ENCODE data around the gene TRIM56.
"Not testable (repeated sequence)": the region's sequence is repeated elsewhere in the genome, so short reads cannot be mapped to it uniquely, and the experiment has no call there.

GRCh38 chr7:101064176-101064550 is 21.1 kb upstream of the TRIM56 start:
- not testable (repeated sequence) for TF ChIP-seq ZNF263 (CRISPR knock-in tag; IDR thresholded peaks at IDR 0.05; ENCODE audit: low read depth); USF2 (CRISPR knock-in tag; IDR thresholded peaks at IDR 0.05); CTCF (IDR thresholded peaks at IDR 0.05); IRF2 (CRISPR knock-in tag; IDR thresholded peaks at IDR 0.05; ENCODE audit: borderline replicate concordance, low read depth); SMAD3 (CRISPR knock-in tag; IDR thresholded peaks at IDR 0.05; ENCODE audit: borderline replicate concordance); E2F1 (CRISPR knock-in tag; IDR thresholded peaks at IDR 0.05); TP53 (CRISPR knock-in tag; IDR thresholded peaks at IDR 0.05); ZBTB43 (CRISPR knock-in tag; IDR thresholded peaks at IDR 0.05); ATF3 (CRISPR knock-in tag; conservative IDR thresholded peaks at IDR 0.05); HMGXB4 (CRISPR knock-in tag; IDR thresholded peaks at IDR 0.05); JAZF1 (CRISPR knock-in tag; IDR thresholded peaks at IDR 0.05); ZNF671 (CRISPR knock-in tag; IDR thresholded peaks at IDR 0.05); NR2C2 (CRISPR knock-in tag; IDR thresholded peaks at IDR 0.05); STAT6 (CRISPR knock-in tag; conservative IDR thresholded peaks at IDR 0.05; ENCODE audit: low read depth)
